Skeletal muscle tissue (tissue), 4 donors: Measurements from ENCODE around the gene TMEM165. TPM values are rescaled to one million over a fixed set of nuclear protein-coding genes. Genes with fewer than 3 reads are reported as not detected.

Source experiments
- H3K27ac ChIP-seq: one replicate; pipeline ENCODE4 v1.7.0; 2013; ENCODE audit warnings: mild to moderate bottlenecking, low read depth, low read length, inconsistent platforms
- H3K27me3 ChIP-seq, 3 donors: one replicate each; pipeline ENCODE4 v1.7.0; 2013; ENCODE audit warnings: low read length in 3 of 3; ENCODE audit not compliant: control insufficient read depth in 3 of 3, insufficient read depth in 3 of 3
- H3K36me3 ChIP-seq, 3 donors: one replicate each; pipeline ENCODE4 v1.7.0; 2013; ENCODE audit warnings: low read length in 3 of 3; ENCODE audit not compliant: control insufficient read depth in 3 of 3, insufficient read depth in 3 of 3
- H3K4me1 ChIP-seq, 3 donors: one replicate each; pipeline ENCODE4 v1.7.0; 2013; ENCODE audit warnings: low read length in 3 of 3, mild to moderate bottlenecking in 3 of 3; ENCODE audit not compliant: control insufficient read depth in 3 of 3, insufficient read depth in 3 of 3
- H3K4me3 ChIP-seq, 3 donors: one replicate each; pipeline ENCODE4 v1.7.0; 2013; ENCODE audit warnings: low read length in 3 of 3
- H3K9ac ChIP-seq, 3 donors: one replicate each; pipeline ENCODE4 v1.7.0; 2013; ENCODE audit warnings: low read length in 3 of 3, mild to moderate bottlenecking in 3 of 3, moderate library complexity in 2 of 3, low read depth in 1 of 3
- H3K9me3 ChIP-seq, 3 donors: one replicate each; pipeline ENCODE4 v1.7.0; 2013; ENCODE audit warnings: low read length in 3 of 3; ENCODE audit not compliant: control insufficient read depth in 3 of 3
- total RNA-seq: library from RNA; depleted of rRNA; stranded (reverse); fragments of >200 nt; gene quantifications from one replicate; pipeline ENCODE4 v1.2.3, GENCODE V29; 2014
- donor health status: Osteomylitis.

The TMEM165 gene
- total RNA-seq, 1 donor from 2014 or later, result 88.7 TPM

GRCh38 chr4:55385201-55385649, 10.5 kb upstream of the TMEM165 start:
- Histone ChIP-seq H3K9ac (no peak overlapping the region), H3K27me3 (no peaks in the 10 kb centered on the region), H3K4me1 (no peaks in the 10 kb centered on the region), H3K27ac (no peak overlapping the region), H3K36me3 (no peaks in the 10 kb centered on the region), H3K9me3 (no peaks in the 10 kb centered on the region), H3K4me3 (no peak overlapping the region)

- Histone ChIP-seq H3K9ac (no peak overlapping the region), H3K27me3 (no peaks in the 10 kb centered on the region), H3K36me3 (no peaks in the 10 kb centered on the region), H3K4me3 (no peak overlapping the region), H3K9me3 (no peaks in the 10 kb centered on the region), H3K27ac (no peak overlapping the region), H3K4me1 (no peaks in the 10 kb centered on the region)
Measured at GRCh38 chr4:55386073-55386472, 9.7 kb upstream of the TMEM165 start.

- Histone ChIP-seq H3K9me3 (no peaks in the 10 kb centered on the region), H3K4me1 (no peaks in the 10 kb centered on the region), H3K36me3 (no peaks in the 10 kb centered on the region), H3K9ac (no peak overlapping the region), H3K27ac (no peak overlapping the region), H3K4me3 (no peak overlapping the region), H3K27me3 (no peaks in the 10 kb centered on the region)
Measured at GRCh38 chr4:55386840-55387239, 8.9 kb upstream of the TMEM165 start.

DNA sequence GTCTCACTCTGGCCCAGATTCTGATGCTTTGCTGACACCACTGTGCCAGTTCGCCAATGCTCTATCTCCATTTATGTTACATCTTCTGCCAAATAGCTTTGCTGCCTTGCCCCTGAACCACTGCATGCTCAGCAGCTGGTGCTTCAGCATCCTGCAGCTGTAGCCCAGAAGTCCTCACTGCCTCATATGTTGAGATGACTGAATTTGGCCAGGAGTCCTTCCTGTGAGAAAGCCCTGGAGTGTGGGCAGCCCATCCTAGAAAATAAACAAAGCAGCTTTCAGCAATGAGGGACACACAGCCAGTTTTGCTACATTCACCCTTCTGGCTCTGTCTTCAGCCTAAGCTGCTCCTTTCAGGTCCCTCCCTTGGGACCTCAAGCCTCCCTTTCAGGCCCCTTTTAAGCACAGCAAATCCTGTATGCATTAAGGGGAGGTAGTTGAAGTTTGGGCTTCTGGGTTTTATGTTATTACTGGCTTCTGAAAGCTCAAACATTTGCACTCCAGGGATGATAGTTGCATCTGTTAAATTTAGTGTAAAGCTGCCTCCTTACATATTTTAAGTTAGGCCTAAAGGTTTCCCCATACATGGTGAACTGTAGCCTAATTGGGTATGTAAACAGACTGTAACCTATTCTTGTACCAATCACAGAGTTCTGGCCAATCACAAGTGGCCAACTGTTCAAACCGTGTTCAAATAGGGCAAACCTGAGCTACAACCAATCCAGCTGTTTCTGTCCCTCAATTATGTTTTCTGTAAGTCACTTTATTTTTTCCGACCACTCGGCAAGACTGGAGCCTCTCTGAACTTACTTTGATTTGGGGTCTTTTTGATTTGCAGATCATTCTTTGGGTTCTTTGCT, 2.1 kb upstream of the TMEM165 start:
- no peaks in the 10 kb centered on the region for H3K36me3 ChIP-seq
- no peak overlapping the region for H3K9ac ChIP-seq
- H3K4me3 ChIP-seq, result no peak overlapping the region
- no peaks in the 10 kb centered on the region for H3K9me3 ChIP-seq
- no peaks in the 10 kb centered on the region for H3K27me3 ChIP-seq
- no peak overlapping the region for H3K27ac ChIP-seq
- H3K4me1 ChIP-seq, result peaks cover 19 to 28% (median 25%) of the 10 kb centered on the region in 3 donors

DNA sequence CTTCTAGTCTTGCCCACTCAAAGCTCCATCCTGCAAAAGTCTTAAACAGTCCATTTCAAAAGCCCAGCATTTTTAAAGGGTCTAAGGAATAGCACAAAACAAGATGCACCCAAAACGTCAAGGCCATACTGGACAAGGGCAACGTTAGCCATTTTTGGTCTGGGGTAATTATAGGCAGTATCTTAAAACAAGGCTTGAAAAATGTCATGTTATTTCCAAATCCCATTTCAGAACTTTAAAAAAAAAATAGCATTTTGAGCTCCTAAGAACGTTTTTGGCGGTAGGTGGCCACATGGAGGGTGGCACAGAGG, 584 bp upstream of the TMEM165 start:
- Histone ChIP-seq H3K9me3 (no peaks in the 10 kb centered on the region), H3K4me3 (peak overlapping the region; percentile 89 to 91 (median 89)), H3K4me1 (peaks cover 23 to 33% (median 31%) of the 10 kb centered on the region in 3 donors), H3K9ac (peak overlapping the region; percentile 79 to 88 (median 87)), H3K36me3 (no peaks in the 10 kb centered on the region), H3K27ac (peak overlapping the region; percentile 92), H3K27me3 (no peaks in the 10 kb centered on the region)

DNA sequence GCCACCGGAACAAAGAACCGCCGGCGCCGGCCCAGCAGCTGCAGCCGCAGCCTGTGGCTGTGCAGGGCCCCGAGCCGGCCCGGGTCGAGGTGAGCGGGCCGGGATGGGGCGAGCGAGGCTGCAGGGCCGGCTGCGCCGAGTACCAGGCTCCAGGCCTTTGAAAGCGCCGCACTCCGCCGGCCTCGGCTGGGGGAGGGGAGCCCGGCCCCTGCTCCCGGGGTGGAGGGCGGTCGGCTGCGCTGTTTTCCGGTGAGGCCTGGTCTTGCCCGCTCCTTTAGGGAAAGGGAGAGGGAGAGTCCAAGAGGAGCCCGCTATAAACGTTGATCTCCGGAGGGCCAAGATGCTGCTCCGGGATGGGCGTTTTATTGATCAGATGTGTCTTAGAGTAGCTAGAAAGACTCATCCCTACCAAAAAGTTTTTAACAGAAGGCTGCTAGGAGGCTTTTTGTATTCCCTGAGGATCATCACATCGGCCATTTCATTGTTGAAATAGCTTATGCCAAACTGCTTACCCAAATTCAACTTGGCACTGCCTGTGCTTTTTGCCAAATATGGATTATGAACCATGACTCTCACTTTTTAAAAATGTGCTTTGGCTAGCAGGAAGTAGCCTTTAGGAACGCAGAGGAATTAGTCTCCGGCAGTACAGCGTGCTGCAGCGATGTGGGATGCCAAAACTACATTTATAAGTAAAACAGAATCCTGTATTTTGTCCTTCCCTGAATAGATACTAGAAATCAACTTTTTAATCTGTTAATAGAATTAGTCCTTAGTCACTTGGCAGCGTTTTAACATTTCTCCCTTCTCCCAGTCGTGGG, 760 bp downstream of the TMEM165 start:
- Histone ChIP-seq H3K9me3 (no peaks in the 10 kb centered on the region), H3K36me3 (no peaks in the 10 kb centered on the region), H3K27me3 (no peaks in the 10 kb centered on the region), H3K9ac (peak overlapping the region; percentile 79 to 88 (median 87)), H3K4me3 (peak overlapping the region; percentile 89 to 91 (median 89)), H3K4me1 (peaks cover 23 to 33% (median 31%) of the 10 kb centered on the region in 3 donors), H3K27ac (peak overlapping the region; percentile 92)

DNA sequence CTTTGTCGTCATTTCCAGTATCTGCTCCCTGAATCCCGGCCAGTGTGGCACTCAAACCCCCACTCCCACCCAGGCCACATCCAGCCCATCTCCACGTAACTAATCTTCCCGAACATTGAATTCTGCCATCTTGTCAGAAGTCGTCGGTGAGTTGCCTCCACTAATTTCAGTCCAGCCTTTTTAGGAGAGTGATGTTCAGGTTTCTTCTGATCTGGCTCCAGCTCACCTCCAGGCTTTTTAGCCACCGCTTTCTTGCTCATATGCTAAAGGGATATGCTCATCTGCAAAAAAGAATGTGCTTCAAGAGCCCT, 1.3 kb downstream of the TMEM165 start:
- no peaks in the 10 kb centered on the region for H3K36me3 ChIP-seq
- peak overlapping the region; percentile 79 to 88 (median 87) for H3K9ac ChIP-seq
- H3K4me1 ChIP-seq, result peaks cover 23 to 33% (median 31%) of the 10 kb centered on the region in 3 donors
- H3K4me3 ChIP-seq, result peak overlapping the region; percentile 89 to 91 (median 89)
- H3K27ac ChIP-seq, result peak overlapping the region; percentile 92
- H3K27me3 ChIP-seq, result no peaks in the 10 kb centered on the region
- H3K9me3 ChIP-seq, result no peaks in the 10 kb centered on the region

DNA sequence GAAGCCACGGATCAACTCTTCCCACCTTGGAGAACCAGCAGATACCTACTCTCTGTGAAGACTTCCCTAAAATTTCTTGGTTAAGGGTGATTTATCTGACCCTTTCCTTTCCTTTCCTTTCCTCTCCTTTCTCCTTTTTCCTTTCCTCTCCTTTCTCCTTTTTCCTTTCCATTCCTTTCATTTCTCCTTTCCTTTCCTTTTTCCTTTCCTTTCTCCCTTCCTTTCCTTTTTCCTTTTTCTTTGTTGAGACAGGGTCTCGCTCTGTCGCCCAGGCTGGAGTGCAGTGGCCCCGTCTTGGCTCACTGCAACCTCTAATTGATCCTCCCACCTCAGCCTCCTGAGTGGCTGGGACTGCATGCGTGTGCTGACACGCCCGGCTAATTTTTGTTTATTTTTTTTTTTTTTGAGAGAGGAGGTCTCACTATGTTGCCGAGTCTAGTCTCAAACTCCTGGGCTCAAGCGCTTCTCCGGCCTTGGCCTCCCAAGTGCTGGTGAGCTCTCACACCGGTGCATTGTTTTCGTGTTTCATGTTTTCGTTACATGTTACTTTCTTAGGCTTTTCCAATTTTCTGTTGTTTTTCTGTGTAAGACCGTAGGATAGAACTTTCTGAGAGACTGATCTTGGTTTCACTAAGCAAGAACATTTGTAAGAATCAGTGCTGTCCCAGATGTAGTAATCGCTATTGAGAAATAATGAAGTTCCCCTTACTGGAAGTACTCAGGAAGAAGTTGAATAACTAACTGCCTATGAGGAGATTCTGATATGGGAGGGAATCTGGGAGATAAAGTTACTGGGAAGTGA, 2.0 kb downstream of the TMEM165 start:
- peaks cover 23 to 33% (median 31%) of the 10 kb centered on the region in 3 donors for H3K4me1 ChIP-seq
- H3K27ac ChIP-seq, result peak overlapping the region; percentile 92
- no peaks in the 10 kb centered on the region for H3K36me3 ChIP-seq
- peak overlapping the region; percentile 79 to 88 (median 87) for H3K9ac ChIP-seq
- no peaks in the 10 kb centered on the region for H3K27me3 ChIP-seq
- peak overlapping the region; percentile 89 to 91 (median 89) for H3K4me3 ChIP-seq
- H3K9me3 ChIP-seq, result no peaks in the 10 kb centered on the region

GRCh38 chr4:55398461-55398860, 2.7 kb downstream of the TMEM165 start:
- peaks cover 23 to 33% (median 31%) of the 10 kb centered on the region in 3 donors for H3K4me1 ChIP-seq
- peak overlapping the region; percentile 79 to 88 (median 87) for H3K9ac ChIP-seq
- H3K36me3 ChIP-seq, result peaks cover 0 to under 1% (median under 1%) of the 10 kb centered on the region in 3 donors
- H3K27ac ChIP-seq, result peak overlapping the region; percentile 92
- no peaks in the 10 kb centered on the region for H3K9me3 ChIP-seq
- peak overlapping the region in 2 of 3 donors; percentile 53 to 89 for H3K4me3 ChIP-seq
- no peaks in the 10 kb centered on the region for H3K27me3 ChIP-seq
